ENCODE measurements around the gene GZMM.

Gene GZMM

GRCh38 chr19:504616-505015 is 39.2 kb upstream of the GZMM start:
- H3K4me3 Mint-ChIP-seq: no peak overlapping the region

GRCh38 chr19:506404-507285 is 37.2 kb upstream of the GZMM start:
- H3K4me3 Mint-ChIP-seq: peak overlapping the region; percentile 91
- peak overlapping the region; percentile 100 for H3K27ac Mint-ChIP-seq
- H3K9me3 Mint-ChIP-seq: no peaks in the 10 kb centered on the region
- H3K36me3 Mint-ChIP-seq (ENCODE audit: low read depth): peaks cover 18% of the 10 kb centered on the region
- TF ChIP-seq CTCF (IDR thresholded peaks at IDR 0.05): peak; percentile 95
- peak; percentile 95 for DNase-seq
- peaks cover 24% of the 10 kb centered on the region for H3K27me3 Mint-ChIP-seq (ENCODE audit: low read depth, poor library complexity)
- peaks cover 45% of the 10 kb centered on the region for H3K4me1 Mint-ChIP-seq

More at GRCh38 chr19:504616-505015, 39.2 kb upstream of the GZMM start:
- no peak for DNase-seq
- no peak for TF ChIP-seq CTCF (IDR thresholded peaks at IDR 0.05)
- H3K9me3 Mint-ChIP-seq: no peaks in the 10 kb centered on the region
- H3K4me1 Mint-ChIP-seq: peaks cover 31% of the 10 kb centered on the region
- H3K27ac Mint-ChIP-seq: no peak overlapping the region
- H3K27me3 Mint-ChIP-seq (ENCODE audit: low read depth, poor library complexity): peaks cover 44% of the 10 kb centered on the region
- peaks cover 13% of the 10 kb centered on the region for H3K36me3 Mint-ChIP-seq (ENCODE audit: low read depth)

- Mint-ChIP-seq H3K27ac (peak within 1 kb of the TSS; percentile 100), H3K36me3 (ENCODE audit: low read depth) (peaks cover 18% of the 10 kb centered on the region), H3K4me3 (peak within 1 kb of the TSS; percentile 91), H3K27me3 (ENCODE audit: low read depth, poor library complexity) (peaks cover 17% of the 10 kb centered on the region), H3K9me3 (no peaks in the 10 kb centered on the region), H3K4me1 (peaks cover 51% of the 10 kb centered on the region)
- peak; percentile 87 for DNase-seq
- no peak for TF ChIP-seq CTCF (IDR thresholded peaks at IDR 0.05)
Measured at GRCh38 chr19:507286-508203, 36.3 kb upstream of the GZMM start, which contains the start of gene TPGS1. TPGS1 (plus strand) TSS chr19:507497; CDS start chr19:507507, 10 bp downstream.

GRCh38 chr19:508204-509150 is 35.4 kb upstream of the GZMM start:
- Mint-ChIP-seq H3K27me3 (ENCODE audit: low read depth, poor library complexity) (peaks cover 13% of the 10 kb centered on the region), H3K36me3 (ENCODE audit: low read depth) (peaks cover 18% of the 10 kb centered on the region), H3K4me1 (peaks cover 54% of the 10 kb centered on the region), H3K4me3 (peak overlapping the region; percentile 91), H3K27ac (peak overlapping the region; percentile 83), H3K9me3 (no peaks in the 10 kb centered on the region)
- no peak for TF ChIP-seq CTCF (IDR thresholded peaks at IDR 0.05)
- DNase-seq: no peak

- H3K27me3 Mint-ChIP-seq (ENCODE audit: low read depth, poor library complexity): peaks cover 3% of the 10 kb centered on the region
- H3K27ac Mint-ChIP-seq: peak overlapping the region; percentile 69
- DNase-seq: peak; percentile 94
- TF ChIP-seq CTCF (IDR thresholded peaks at IDR 0.05): peak; percentile 100
- peak overlapping the region; percentile 67 for H3K4me3 Mint-ChIP-seq
- peaks cover 24% of the 10 kb centered on the region for H3K36me3 Mint-ChIP-seq (ENCODE audit: low read depth)
- peaks cover 54% of the 10 kb centered on the region for H3K4me1 Mint-ChIP-seq
- H3K9me3 Mint-ChIP-seq: no peaks in the 10 kb centered on the region
Measured at GRCh38 chr19:510606-511100, 33.2 kb upstream of the GZMM start.

Data from nephron progenitor cell (in vitro differentiated cells).